ENCODE data around the gene MIP.
"Not testable (repeated sequence)": the region's sequence is repeated elsewhere in the genome, so short reads cannot be mapped to it uniquely, and the experiment has no call there.

- not testable (repeated sequence) for TF ChIP-seq MAX (IDR thresholded peaks at IDR 0.05; ENCODE audit: insufficient read depth, insufficient read length); FOS (IDR thresholded peaks at IDR 0.05; ENCODE audit: borderline replicate concordance, insufficient read depth, low read length)
- TF ChIP-seq, protein P1, sequence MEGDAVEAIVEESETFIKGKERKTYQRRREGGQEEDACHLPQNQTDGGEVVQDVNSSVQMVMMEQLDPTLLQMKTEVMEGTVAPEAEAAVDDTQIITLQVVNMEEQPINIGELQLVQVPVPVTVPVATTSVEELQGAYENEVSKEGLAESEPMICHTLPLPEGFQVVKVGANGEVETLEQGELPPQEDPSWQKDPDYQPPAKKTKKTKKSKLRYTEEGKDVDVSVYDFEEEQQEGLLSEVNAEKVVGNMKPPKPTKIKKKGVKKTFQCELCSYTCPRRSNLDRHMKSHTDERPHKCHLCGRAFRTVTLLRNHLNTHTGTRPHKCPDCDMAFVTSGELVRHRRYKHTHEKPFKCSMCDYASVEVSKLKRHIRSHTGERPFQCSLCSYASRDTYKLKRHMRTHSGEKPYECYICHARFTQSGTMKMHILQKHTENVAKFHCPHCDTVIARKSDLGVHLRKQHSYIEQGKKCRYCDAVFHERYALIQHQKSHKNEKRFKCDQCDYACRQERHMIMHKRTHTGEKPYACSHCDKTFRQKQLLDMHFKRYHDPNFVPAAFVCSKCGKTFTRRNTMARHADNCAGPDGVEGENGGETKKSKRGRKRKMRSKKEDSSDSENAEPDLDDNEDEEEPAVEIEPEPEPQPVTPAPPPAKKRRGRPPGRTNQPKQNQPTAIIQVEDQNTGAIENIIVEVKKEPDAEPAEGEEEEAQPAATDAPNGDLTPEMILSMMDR (IDR thresholded peaks at IDR 0.05; ENCODE audit: extremely low read depth in 1 of 2, insufficient read depth in 1 of 2, low read depth in 1 of 2, low read length in 2 of 2): not testable (repeated sequence)
Measured at GRCh38 chr12:56401612-56402011, 52.8 kb downstream of the MIP start.
